Stomach (tissue), 9 donors: ENCODE results near the gene IFI27. TPM values are rescaled to one million over a fixed set of nuclear protein-coding genes. Genes with fewer than 3 reads are reported as not detected.
A peak's percentile ranks its signal among the peaks of the same experiment; 100 is the strongest.

Experiments
- DNase-seq, 2 donors: peaks; one replicate each; pipeline versions ENCODE4 v3.0.0 to v3.0.0-alpha.2; 2013 to 2019
- H3K27ac ChIP-seq, 5 donors: fragments of 200-600 bp in 4 of 5; sonication (generic) in 4 of 5; one replicate each; pipeline ENCODE4 v1.5.1; 2013 to 2019; ENCODE audit warnings: mild to moderate bottlenecking in 1 of 5, moderate library complexity in 1 of 5
- H3K27me3 ChIP-seq, 3 donors: fragments of 200-600 bp; sonication (generic); one replicate each; pipeline ENCODE4 v1.5.1; 2017 to 2019; ENCODE audit warnings: mixed run types in 1 of 3
- H3K36me3 ChIP-seq, 4 donors: fragments of 200-600 bp; sonication (generic); 1 replicate in 3 of 4; 2 replicates in 1 of 4; pipeline ENCODE4 v1.5.1; 2016 to 2019
- H3K4me1 ChIP-seq, 4 donors: fragments of 200-600 bp; sonication (generic); one replicate each; pipeline ENCODE4 v1.5.1; 2016 to 2019
- H3K4me3 ChIP-seq, 4 donors: fragments of 200-600 bp; sonication (generic) in 3 of 4; one replicate each; pipeline ENCODE4 v1.5.1; 2016 to 2019; ENCODE audit warnings: mild to moderate bottlenecking in 1 of 4
- H3K9me3 ChIP-seq, 4 donors: fragments of 200-600 bp; sonication (generic); one replicate each; pipeline ENCODE4 v1.5.1; 2016 to 2019
- EP300 ChIP-seq: sonication (generic); formaldehyde crosslinking; IDR thresholded peaks from one replicate; pipeline ENCODE4 v1.6.1; 2017; ENCODE audit warnings: antibody characterized with exemption
- POLR2A ChIP-seq, 4 donors: fragments of 450-650 bp; IDR thresholded peaks; one replicate each; pipeline ENCODE4 v1.6.1; 2016; ENCODE audit warnings: antibody characterized with exemption in 4 of 4, control low read depth in 2 of 4, mild to moderate bottlenecking in 1 of 4, moderate library complexity in 1 of 4
- POLR2AphosphoS5 ChIP-seq, 3 donors: sonication (generic); formaldehyde crosslinking; IDR thresholded peaks; one replicate each; pipeline ENCODE4 v1.6.1; 2016; ENCODE audit warnings: antibody characterized with exemption in 3 of 3
- WGBS, 5 donors: extraction: QIAGEN DNeasy Blood & Tissue Kit in 3 of 5; methylation state at CpG; one replicate each; pipeline versions ENCODE4 v1.1.5 to v1.1.7; 2013 to 2018; 5-methylcytosine and 5-hydroxymethylcytosine counted together
- intact Hi-C: fragments of 100-400 bp; cut with DNase I; formaldehyde crosslinking; loops from one replicate; pipeline ENCODE4 v1.15.1; 2023; ENCODE audit warnings: low total_unique reads
- polyA plus RNA-seq, 3 donors: library from polyadenylated mRNA; stranded (reverse); fragments of 200-250 nt; gene quantifications; one replicate each; pipeline ENCODE4 v1.2.3, GENCODE V29; 2013
- total RNA-seq, 5 donors: library from RNA; depleted of rRNA; stranded (reverse); fragments of >200 nt; gene quantifications; one replicate each; pipeline versions ENCODE4 v1.1.0 to v1.2.3, GENCODE V29; 2014 to 2016
- TF ChIP-seq, protein P1 (sequence below), 7 experiments: fragments of 450-650 bp in 4 of 7; fragments of 200-600 bp in 3 of 7; sonication (generic) in 3 of 7; IDR thresholded peaks; one replicate each; pipeline ENCODE4 v1.5.1; 2016 to 2019; ENCODE audit warnings: antibody characterized with exemption in 7 of 7, control low read depth in 2 of 7, mild to moderate bottlenecking in 1 of 7
- donor health status: healthy with polysubstance abuse.
- donor health status: Bipolar disorder and iron deficiency.
- donor health status: healthy.

IFI27 gene
- total and polyA plus RNA-seq, 8 donors = 12.9 to 1,115 (median 234) TPM

DNA sequence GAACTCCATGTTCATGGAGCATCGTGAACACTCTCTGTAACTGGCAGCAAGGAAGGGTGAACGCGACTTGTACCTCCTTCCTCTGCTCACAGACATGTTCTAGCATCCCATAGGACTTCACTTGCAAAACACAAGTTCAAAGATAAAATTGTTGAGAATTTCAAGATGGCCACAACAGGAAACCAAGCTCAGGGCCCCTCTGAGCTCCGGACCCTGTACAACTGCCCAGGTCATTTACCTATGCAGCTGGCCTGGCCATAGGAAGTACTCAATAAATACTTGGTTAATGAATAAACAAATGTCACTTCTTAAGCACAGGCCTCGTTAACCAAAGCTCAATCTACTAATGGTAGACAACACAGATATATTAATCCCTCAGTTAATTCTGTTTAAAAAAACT lies 51.9 kb downstream of the IFI27 start:
- Histone ChIP-seq H3K36me3 (no peaks in the 10 kb centered on the region), H3K27ac (no peak overlapping the region), H3K9me3 (no peaks in the 10 kb centered on the region), H3K27me3 (peaks cover 0 to 19% (median 7%) of the 10 kb centered on the region in 3 donors), H3K4me1 (peaks cover 11 to 24% (median 18%) of the 10 kb centered on the region in 4 donors), H3K4me3 (no peak overlapping the region)
- intact Hi-C loops = no loop called here
- TF ChIP-seq POLR2AphosphoS5 (IDR thresholded peaks at IDR 0.05) (no peak), EP300 (no peak), POLR2A (IDR thresholded peaks at IDR 0.05) (no peak)
- TF ChIP-seq, protein P1, sequence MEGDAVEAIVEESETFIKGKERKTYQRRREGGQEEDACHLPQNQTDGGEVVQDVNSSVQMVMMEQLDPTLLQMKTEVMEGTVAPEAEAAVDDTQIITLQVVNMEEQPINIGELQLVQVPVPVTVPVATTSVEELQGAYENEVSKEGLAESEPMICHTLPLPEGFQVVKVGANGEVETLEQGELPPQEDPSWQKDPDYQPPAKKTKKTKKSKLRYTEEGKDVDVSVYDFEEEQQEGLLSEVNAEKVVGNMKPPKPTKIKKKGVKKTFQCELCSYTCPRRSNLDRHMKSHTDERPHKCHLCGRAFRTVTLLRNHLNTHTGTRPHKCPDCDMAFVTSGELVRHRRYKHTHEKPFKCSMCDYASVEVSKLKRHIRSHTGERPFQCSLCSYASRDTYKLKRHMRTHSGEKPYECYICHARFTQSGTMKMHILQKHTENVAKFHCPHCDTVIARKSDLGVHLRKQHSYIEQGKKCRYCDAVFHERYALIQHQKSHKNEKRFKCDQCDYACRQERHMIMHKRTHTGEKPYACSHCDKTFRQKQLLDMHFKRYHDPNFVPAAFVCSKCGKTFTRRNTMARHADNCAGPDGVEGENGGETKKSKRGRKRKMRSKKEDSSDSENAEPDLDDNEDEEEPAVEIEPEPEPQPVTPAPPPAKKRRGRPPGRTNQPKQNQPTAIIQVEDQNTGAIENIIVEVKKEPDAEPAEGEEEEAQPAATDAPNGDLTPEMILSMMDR (IDR thresholded peaks at IDR 0.05) = no peak
- WGBS, 5 donors = 74 to 83% (median 80%) methylated on average over 5 of the region's 5 CpGs
- no peak for DNase-seq

DNA sequence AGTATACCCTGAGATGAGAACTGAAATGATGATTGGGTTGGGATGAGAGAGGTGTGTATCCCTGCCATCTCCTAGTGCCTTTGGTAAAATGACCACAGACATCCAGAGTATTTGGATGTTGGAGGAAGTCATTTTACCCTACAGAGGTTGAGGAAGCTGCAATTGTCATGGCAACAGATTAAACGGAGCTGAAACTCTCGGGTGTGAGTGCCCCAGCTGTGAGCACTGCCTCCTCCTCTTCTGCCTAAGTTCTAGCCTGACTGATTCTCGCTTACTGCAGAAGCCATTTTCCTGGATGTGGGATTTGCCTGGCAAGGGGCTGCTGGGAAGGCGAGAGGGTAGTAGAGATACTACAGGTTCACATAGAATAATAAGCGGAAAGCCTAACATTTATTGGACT lies 53.3 kb downstream of the IFI27 start:
- Histone ChIP-seq H3K36me3 (no peaks in the 10 kb centered on the region), H3K27ac (no peak overlapping the region), H3K4me1 (peaks cover 11 to 24% (median 18%) of the 10 kb centered on the region in 4 donors), H3K27me3 (peaks cover 0 to 19% (median 7%) of the 10 kb centered on the region in 3 donors), H3K9me3 (no peaks in the 10 kb centered on the region), H3K4me3 (no peak overlapping the region)
- no peak for TF ChIP-seq POLR2A (IDR thresholded peaks at IDR 0.05)
- no peak for DNase-seq
- 64 to 78% (median 74%) methylated on average over 5 of the region's 5 CpGs for WGBS, 5 donors
- intact Hi-C loops = no loop called here

DNA sequence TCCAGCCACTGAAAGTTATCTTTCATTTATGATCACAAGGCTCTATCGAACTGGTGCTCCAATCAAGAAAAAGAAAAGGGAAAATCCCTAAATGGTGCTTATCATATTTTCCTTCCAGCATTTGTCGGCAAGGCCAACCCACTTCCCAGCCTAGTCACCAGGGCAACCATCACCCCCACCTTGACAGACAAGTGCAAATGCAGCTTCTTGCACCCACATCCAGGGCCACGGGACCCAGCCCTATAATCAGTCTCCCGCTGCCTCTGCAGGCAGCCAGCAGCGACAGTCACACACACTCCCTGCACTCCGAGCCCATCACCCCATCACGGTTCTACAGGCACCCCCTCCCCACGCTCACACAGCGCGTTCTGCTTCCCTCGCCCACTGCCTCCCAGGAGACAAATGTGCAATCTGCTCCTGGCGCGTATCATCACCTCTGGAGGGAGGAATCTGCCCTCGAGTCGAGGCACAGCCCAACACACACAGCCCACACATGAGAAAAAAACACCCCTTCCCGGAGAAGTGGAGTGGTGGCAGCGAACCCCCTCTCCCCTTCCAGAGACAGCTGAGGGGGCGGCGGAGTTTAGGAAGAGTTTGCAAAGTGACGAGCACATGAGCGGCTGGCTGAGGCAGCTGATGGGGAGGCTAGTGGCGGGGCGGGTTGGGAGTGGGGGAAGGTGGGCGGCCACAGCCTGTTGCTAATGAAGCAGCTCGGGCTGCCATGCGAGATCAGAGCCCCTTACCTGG lies 54.3 kb downstream of the IFI27 start:
- intact Hi-C loops = no loop called here
- Histone ChIP-seq H3K36me3 (no peaks in the 10 kb centered on the region), H3K4me1 (peaks cover 11 to 24% (median 18%) of the 10 kb centered on the region in 4 donors), H3K27ac (no peak overlapping the region), H3K27me3 (peaks cover 0 to 19% (median 7%) of the 10 kb centered on the region in 3 donors), H3K4me3 (no peak overlapping the region), H3K9me3 (no peaks in the 10 kb centered on the region)
- peak in 1 of 2 donors; percentile 36 for DNase-seq
- WGBS, 5 donors = 25 to 34% (median 34%) methylated on average over 20 to 26 of the region's 26 CpGs
- TF ChIP-seq, protein P1 (IDR thresholded peaks at IDR 0.05) = no peak
- TF ChIP-seq POLR2AphosphoS5 (IDR thresholded peaks at IDR 0.05) = peak in 1 of 3 donors; percentile 20

DNA sequence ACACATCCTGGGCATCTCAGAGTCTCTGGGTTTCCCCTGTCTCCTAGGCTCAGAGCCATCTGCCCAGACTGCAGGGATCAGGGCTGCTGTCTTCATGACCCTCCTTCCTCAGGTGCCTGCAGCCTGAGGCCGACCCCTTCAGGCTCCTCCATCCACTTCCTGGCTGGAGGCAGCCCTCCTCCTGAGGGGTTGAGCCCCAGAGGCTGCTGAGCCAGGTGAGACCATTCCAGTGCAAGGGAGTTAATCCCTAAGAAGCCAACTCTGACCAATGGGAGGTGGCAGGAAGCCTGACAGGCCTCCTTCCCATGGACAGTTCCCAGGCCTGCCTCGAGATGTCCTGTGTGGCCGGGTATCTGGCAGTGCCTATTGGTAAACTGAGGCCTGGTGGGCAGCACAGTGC lies 55.2 kb downstream of the IFI27 start:
- 83 to 89% (median 86%) methylated on average over 3 of the region's 3 CpGs for WGBS, 5 donors
- Histone ChIP-seq H3K36me3 (no peaks in the 10 kb centered on the region), H3K27ac (no peak overlapping the region), H3K9me3 (no peaks in the 10 kb centered on the region), H3K4me1 (peaks cover 11 to 24% (median 18%) of the 10 kb centered on the region in 4 donors), H3K4me3 (no peak overlapping the region), H3K27me3 (peaks cover 0 to 22% (median 7%) of the 10 kb centered on the region in 3 donors)
- intact Hi-C loops = no loop called here
- TF ChIP-seq, protein P1 (IDR thresholded peaks at IDR 0.05) = no peak
- no peak for DNase-seq

Other genes with a start within 250 kb of the IFI27 start
- not detected for gene FAM181A, start 183.4 kb upstream of the IFI27 start, total RNA-seq
- not detected for gene FAM181A, start 183.4 kb upstream of the IFI27 start, polyA plus RNA-seq
- 100 to 1,000 TPM in 1 of 5 donors, 10 to 100 TPM in 3, 1 to 10 TPM in 1; 9.6 to 199 (median 34.8) TPM for gene ASB2, start 134.2 kb upstream of the IFI27 start, total RNA-seq
- 10 to 100 TPM in 1 of 3 donors, 1 to 10 TPM in 2; 2.0 to 17.1 (median 2.2) TPM for gene ASB2, start 134.2 kb upstream of the IFI27 start, polyA plus RNA-seq
- not detected for gene CCDC197, start 113.4 kb upstream of the IFI27 start, total RNA-seq
- not detected for gene CCDC197, start 113.4 kb upstream of the IFI27 start, polyA plus RNA-seq
- 1 to 10 TPM in 1 of 5 donors, under 1 TPM in 2, not detected in 2; 0.45 to 4.1 (median 0.92) TPM for gene OTUB2, start 84.4 kb upstream of the IFI27 start, total RNA-seq
- under 1 TPM; 0.46 to 0.75 (median 0.50) TPM for gene OTUB2, start 84.4 kb upstream of the IFI27 start, polyA plus RNA-seq
- 100 to 1,000 TPM in 2 of 5 donors, 10 to 100 TPM in 3; 39.1 to 236 (median 84.4) TPM for gene DDX24, start 29.5 kb upstream of the IFI27 start, total RNA-seq
- 10 to 100 TPM; 47.4 to 73.8 (median 61.2) TPM for gene DDX24, start 29.5 kb upstream of the IFI27 start, polyA plus RNA-seq
- 10 to 100 TPM in 2 of 5 donors, 1 to 10 TPM in 2, not detected in 1; 1.6 to 17.1 (median 9.3) TPM for gene IFI27L1, start 29.4 kb upstream of the IFI27 start, total RNA-seq
- gene IFI27L1, start 29.4 kb upstream of the IFI27 start, polyA plus RNA-seq = 10 to 100 TPM in 2 of 3 donors, 1 to 10 TPM in 1; 9.9 to 33.7 (median 23.5) TPM
- 10 to 100 TPM in 3 of 5 donors, 1 to 10 TPM in 2; 4.9 to 61.7 (median 24.8) TPM for gene IFI27L2, start 18.9 kb downstream of the IFI27 start, total RNA-seq
- 100 to 1,000 TPM in 2 of 3 donors, 10 to 100 TPM in 1; 87.8 to 133 (median 103) TPM for gene IFI27L2, start 18.9 kb downstream of the IFI27 start, polyA plus RNA-seq
- 10 to 100 TPM in 1 of 5 donors, 1 to 10 TPM in 1, under 1 TPM in 2, not detected in 1; under 0.01 to 11.7 (median 0.77) TPM for gene PPP4R4, start 63.6 kb downstream of the IFI27 start, total RNA-seq
- gene PPP4R4, start 63.6 kb downstream of the IFI27 start, polyA plus RNA-seq = 1 to 10 TPM in 1 of 3 donors, under 1 TPM in 2; 0.28 to 1.1 (median 0.50) TPM
- not detected for gene SERPINA10, start 182.5 kb downstream of the IFI27 start, total RNA-seq
- under 1 TPM in 2 of 3 donors, not detected in 1; 0.10 to 0.37 TPM for gene SERPINA10, start 182.5 kb downstream of the IFI27 start, polyA plus RNA-seq
- gene SERPINA6, start 212.6 kb downstream of the IFI27 start, total RNA-seq = not detected
- gene SERPINA6, start 212.6 kb downstream of the IFI27 start, polyA plus RNA-seq = under 1 TPM in 1 of 3 donors, not detected in 2; 0.19 TPM